Common myeloid progenitor, CD34-positive (primary cell): Measurements from ENCODE around the gene KAZN.

ENCODE experiments used
- CTCF ChIA-PET: fragments of 350-600 bp; sonication (Branson Sonifier 250); formaldehyde crosslinking; loops from one replicate; lab custom pipeline; 2021; ENCODE audit warnings: antibody characterized with exemption; lab: Charles Lee
- POLR2A ChIA-PET: fragments of 350-600 bp; sonication (Branson Sonifier 250); formaldehyde crosslinking; loops from one replicate; lab custom pipeline; 2021; ENCODE audit warnings: antibody characterized with exemption; lab: Charles Lee
- DNase-seq, 3 donors: peaks; one replicate each; pipeline versions ENCODE4 v3.0.0 to v3.0.0-alpha.2; 2013
- H3K27ac ChIP-seq, 2 experiments: 1 replicate in 1 of 2; 2 replicates in 1 of 2; pipeline ENCODE4 v1.7.0; 2013; ENCODE audit warnings: inconsistent platforms in 2 of 2, low read length in 2 of 2, mild to moderate bottlenecking in 2 of 2, low read depth in 1 of 2, moderate library complexity in 1 of 2; ENCODE audit not compliant: severe bottlenecking in 2 of 2, insufficient read depth in 1 of 2, poor library complexity in 1 of 2
- H3K27me3 ChIP-seq, 5 experiments: replicated peaks in 2 of 5; 1 replicate in 3 of 5; 2 replicates in 2 of 5; pipeline versions ENCODE4 v1.6.1 to v1.7.0; 2013; ENCODE audit warnings: low read length in 4 of 5, mild to moderate bottlenecking in 2 of 5, moderate library complexity in 2 of 5, inconsistent platforms in 1 of 5; ENCODE audit not compliant: insufficient read depth in 5 of 5, control insufficient read depth in 4 of 5
- H3K36me3 ChIP-seq, 4 experiments: 1 replicate in 2 of 4; 2 replicates in 2 of 4; pipeline versions ENCODE4 v1.6.1 to v1.7.0; 2013; ENCODE audit warnings: low read length in 3 of 4, control low read depth in 1 of 4, mild to moderate bottlenecking in 1 of 4; ENCODE audit not compliant: control insufficient read depth in 4 of 4, insufficient read depth in 4 of 4
- H3K4me1 ChIP-seq, 4 experiments: 1 replicate in 3 of 4; 2 replicates in 1 of 4; pipeline versions ENCODE4 v1.6.1 to v1.7.1; 2013; ENCODE audit warnings: low read length in 3 of 4, mild to moderate bottlenecking in 3 of 4, control low read depth in 1 of 4, inconsistent platforms in 1 of 4, moderate library complexity in 1 of 4; ENCODE audit not compliant: control insufficient read depth in 4 of 4, insufficient read depth in 4 of 4; ENCODE audit errors: control extremely low read depth in 1 of 4
- H3K4me3 ChIP-seq, 7 experiments: 1 replicate in 4 of 7; 2 replicates in 3 of 7; pipeline versions ENCODE4 v1.5.1 to v1.7.0; 2013; ENCODE audit warnings: mild to moderate bottlenecking in 7 of 7, low read length in 6 of 7, moderate library complexity in 6 of 7, inconsistent platforms in 2 of 7, low read depth in 2 of 7, control low read depth in 1 of 7; ENCODE audit not compliant: insufficient read depth in 4 of 7, control insufficient read depth in 1 of 7; ENCODE audit errors: extremely low read depth in 1 of 7
- H3K9me3 ChIP-seq, 5 experiments: 1 replicate in 4 of 5; 2 replicates in 1 of 5; pipeline versions ENCODE4 v1.6.1 to v1.7.1; 2013; ENCODE audit warnings: low read length in 4 of 5, mild to moderate bottlenecking in 2 of 5, inconsistent platforms in 1 of 5, low read depth in 1 of 5, moderate library complexity in 1 of 5; ENCODE audit not compliant: control insufficient read depth in 4 of 5, insufficient read depth in 2 of 5; ENCODE audit errors: control extremely low read depth in 1 of 5
- WGBS: methylation state at CpG from one replicate; pipeline ENCODE4 v1.1.5; 2013; ENCODE audit not compliant: insufficient coverage; 5-methylcytosine and 5-hydroxymethylcytosine counted together

The KAZN gene

GRCh38 chr1:14666373-14666772, 67.9 kb downstream of the KAZN start:
- Histone ChIP-seq H3K9me3 (no peaks in the 10 kb centered on the region), H3K4me1 (no peaks in the 10 kb centered on the region), H3K4me3 (no peak overlapping the region), H3K27ac (no peak overlapping the region), H3K36me3 (no peaks in the 10 kb centered on the region), H3K27me3 (no peaks in the 10 kb centered on the region)
- no peak for DNase-seq
- POLR2A ChIA-PET: no interaction called here
- CTCF ChIA-PET: no interaction called here
- WGBS: 100% methylated on average over 6 of the region's 6 CpGs

GRCh38 chr1:14666962-14667650, 68.6 kb downstream of the KAZN start:
- Histone ChIP-seq H3K27me3 (no peaks in the 10 kb centered on the region), H3K36me3 (no peaks in the 10 kb centered on the region), H3K27ac (no peak overlapping the region), H3K9me3 (no peaks in the 10 kb centered on the region), H3K4me3 (no peak overlapping the region), H3K4me1 (no peaks in the 10 kb centered on the region)
- WGBS: 81% methylated on average over 15 of the region's 15 CpGs
- ChIA-PET CTCF (no interaction called here), POLR2A (no interaction called here)
- no peak for DNase-seq

DNA sequence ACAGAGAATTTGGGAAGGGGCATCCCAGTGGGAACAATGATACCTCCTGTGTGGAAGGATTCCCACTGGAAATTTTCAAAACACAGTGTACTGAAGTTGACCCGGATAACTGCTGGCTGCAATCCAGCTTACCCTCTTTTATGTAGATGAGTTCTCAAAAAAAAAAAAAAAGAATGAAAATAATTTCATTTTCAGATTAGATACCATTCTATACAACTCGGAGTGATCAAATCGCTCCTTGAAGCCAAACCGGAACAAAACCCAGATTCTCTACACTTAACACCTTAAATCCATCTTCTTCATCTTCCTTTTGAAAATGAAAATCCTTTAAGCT, 69.1 kb downstream of the KAZN start:
- ChIA-PET POLR2A (no interaction called here), CTCF (no interaction called here)
- Histone ChIP-seq H3K4me3 (no peak overlapping the region), H3K36me3 (no peaks in the 10 kb centered on the region), H3K9me3 (no peaks in the 10 kb centered on the region), H3K4me1 (no peaks in the 10 kb centered on the region), H3K27me3 (no peaks in the 10 kb centered on the region), H3K27ac (no peak overlapping the region)
- WGBS: no CpG with 5 or more reads among the region's 4 CpGs
- no peak for DNase-seq

DNA sequence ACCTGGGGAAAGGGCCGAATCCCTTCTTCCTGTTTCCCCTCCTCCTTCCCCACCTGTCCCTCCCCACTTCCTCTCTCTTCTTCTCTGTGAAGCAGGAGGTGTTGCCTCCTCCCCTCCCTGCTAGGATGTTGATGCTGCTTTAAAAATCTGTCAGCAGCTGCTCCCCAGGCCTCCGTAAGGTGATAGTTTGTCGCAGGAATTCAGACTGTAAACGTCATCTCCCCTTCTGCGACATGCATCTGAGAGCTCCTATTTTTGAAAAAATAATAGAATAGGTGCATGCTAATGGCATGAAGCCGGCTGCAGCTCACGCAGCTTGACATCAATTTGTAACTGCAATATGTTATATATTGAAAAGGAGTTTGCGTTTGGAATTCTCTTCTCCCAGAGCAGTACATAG, 70.1 kb downstream of the KAZN start:
- H3K9me3 ChIP-seq: no peaks in the 10 kb centered on the region
- H3K4me3 ChIP-seq: no peak overlapping the region
- CTCF ChIA-PET: no interaction called here
- DNase-seq: no peak
- 72% methylated on average over 8 of the region's 8 CpGs for WGBS
- H3K4me1 ChIP-seq: no peaks in the 10 kb centered on the region
- no peaks in the 10 kb centered on the region for H3K27me3 ChIP-seq
- H3K27ac ChIP-seq: no peak overlapping the region
- POLR2A ChIA-PET: no interaction called here
- no peaks in the 10 kb centered on the region for H3K36me3 ChIP-seq

DNA sequence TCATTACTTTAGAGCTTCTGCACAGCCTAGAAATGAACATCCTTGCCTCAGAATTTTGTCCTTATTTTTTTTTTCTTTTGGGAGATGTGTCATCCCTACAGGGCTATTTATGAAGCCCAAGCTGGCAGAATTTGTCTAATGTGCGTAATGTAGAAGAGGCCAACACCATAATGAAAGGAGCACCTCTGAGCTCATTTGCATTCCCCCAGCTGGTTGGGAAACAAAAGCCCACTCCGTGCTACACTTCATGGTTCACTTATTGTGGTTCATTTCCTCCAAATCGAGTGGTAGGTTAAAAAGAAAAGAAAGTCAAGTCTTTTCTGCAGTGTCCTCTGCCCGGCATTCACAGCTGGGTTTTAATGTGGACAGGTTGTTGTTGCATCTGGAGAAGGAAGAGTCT, 73.5 kb downstream of the KAZN start:
- ChIA-PET POLR2A (interaction anchor here (0.7 kb wide), 1 partner anchor 247 kb away, joined by 3 read pairs; no protein-coding TSS in a partner anchor), CTCF (no interaction called here)
- Histone ChIP-seq H3K36me3 (no peaks in the 10 kb centered on the region), H3K4me1 (no peaks in the 10 kb centered on the region), H3K27ac (no peak overlapping the region), H3K27me3 (no peaks in the 10 kb centered on the region), H3K4me3 (no peak overlapping the region), H3K9me3 (peaks cover 0 to 6% (median 0%) of the 10 kb centered on the region in 5 experiments)
- no peak for DNase-seq
- 79% methylated on average over 4 of the region's 4 CpGs for WGBS

GRCh38 chr1:14674030-14674429, 75.5 kb downstream of the KAZN start:
- no peak for DNase-seq
- CTCF ChIA-PET: no interaction called here
- Histone ChIP-seq H3K27me3 (no peaks in the 10 kb centered on the region), H3K36me3 (no peaks in the 10 kb centered on the region), H3K9me3 (peaks cover 0 to 6% (median 0%) of the 10 kb centered on the region in 5 experiments), H3K27ac (no peak overlapping the region), H3K4me1 (no peaks in the 10 kb centered on the region), H3K4me3 (no peak overlapping the region)
- POLR2A ChIA-PET: no interaction called here
- no CpG with 5 or more reads among the region's 1 CpG for WGBS

DNA sequence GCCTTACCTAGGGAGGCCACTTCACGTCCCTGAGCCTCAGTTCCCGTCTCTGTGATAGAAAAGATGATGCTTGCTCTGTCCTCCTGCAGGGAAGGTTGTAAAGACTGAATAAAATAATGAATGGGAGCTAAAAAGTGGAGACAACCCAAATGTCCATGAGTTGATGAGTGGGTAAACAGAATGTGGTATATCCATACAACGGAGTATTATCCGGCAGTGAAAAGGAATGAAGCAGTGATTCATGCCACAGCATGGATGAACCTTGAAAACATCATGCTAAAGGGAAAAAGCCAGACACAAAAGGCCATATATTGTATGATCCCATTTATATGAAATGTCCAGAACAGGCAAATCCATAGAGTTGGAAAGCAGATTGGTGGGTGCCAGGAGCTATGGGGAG, 77.9 kb downstream of the KAZN start:
- CTCF ChIA-PET: interaction anchor here (0.7 to 1.0 kb wide), 2 partner anchors 17 to 371 kb away, joined by 3 read pairs; no protein-coding TSS in a partner anchor

More for the DNA sequence above, 77.9 kb downstream of the KAZN start:
- no peak for DNase-seq
- POLR2A ChIA-PET: interaction anchor here (0.8 kb wide), 1 partner anchor 102 kb away, joined by 3 read pairs; no protein-coding TSS in a partner anchor
- H3K36me3 ChIP-seq: no peaks in the 10 kb centered on the region
- no peak overlapping the region for H3K4me3 ChIP-seq
- H3K27ac ChIP-seq: no peak overlapping the region
- no peaks in the 10 kb centered on the region for H3K4me1 ChIP-seq
- no peaks in the 10 kb centered on the region for H3K27me3 ChIP-seq
- peaks cover 0 to 6% (median 0%) of the 10 kb centered on the region in 5 experiments for H3K9me3 ChIP-seq
- 81% methylated on average over 4 of the region's 4 CpGs for WGBS
